Hypothalamus (tissue), 51 donors: ENCODE measurements around the gene PCBP3.
"Not testable (repeated sequence)": the region's sequence is repeated elsewhere in the genome, so short reads cannot be mapped to it uniquely, and the experiment has no call there.

Experiments used
- DNase-seq, 51 donors: peaks; one replicate each; lab custom pipeline; 2025; lab: John Stamatoyannopoulos, UW

Gene PCBP3

GRCh38 chr21:45821998-45822397 is 178.5 kb downstream of the PCBP3 start:
- no peak for DNase-seq

GRCh38 chr21:45822429-45823099 is 179.0 kb downstream of the PCBP3 start:
- no peak for DNase-seq

- DNase-seq = no peak
These were observed 179.7 kb downstream of the PCBP3 start for GRCh38 chr21:45823100-45823681.

- DNase-seq = no peak
These were observed 181.2 kb downstream of the PCBP3 start for GRCh38 chr21:45824546-45825215.

- no peak for DNase-seq
These were observed 181.7 kb downstream of the PCBP3 start for GRCh38 chr21:45825219-45825618.

- no peak for DNase-seq
These were observed 183.3 kb downstream of the PCBP3 start for GRCh38 chr21:45826676-45827301.

GRCh38 chr21:45827302-45827692 is 183.8 kb downstream of the PCBP3 start:
- DNase-seq = no peak

- no peak for DNase-seq
These were observed 184.5 kb downstream of the PCBP3 start for GRCh38 chr21:45827881-45828579.

- no peak for DNase-seq
These were observed 185.3 kb downstream of the PCBP3 start for GRCh38 chr21:45828580-45829570.

GRCh38 chr21:45829668-45830067 is 186.1 kb downstream of the PCBP3 start:
- no peak for DNase-seq

- no peak for DNase-seq
These were observed 186.7 kb downstream of the PCBP3 start for GRCh38 chr21:45830221-45830640.

GRCh38 chr21:45830720-45831366 is 187.3 kb downstream of the PCBP3 start:
- DNase-seq = peak in 5 of 51 donors; percentile 26 to 42 (median 34)

GRCh38 chr21:45831991-45832740 is 188.6 kb downstream of the PCBP3 start:
- DNase-seq = no peak

- not testable (repeated sequence) for DNase-seq
These were observed 189.3 kb downstream of the PCBP3 start for GRCh38 chr21:45832741-45833235.

GRCh38 chr21:45833414-45833813 is 189.9 kb downstream of the PCBP3 start:
- peak in 19 of 51 donors; percentile 6 to 67 (median 55) for DNase-seq

GRCh38 chr21:45834026-45834715 is 190.6 kb downstream of the PCBP3 start:
- DNase-seq = peak in 1 of 51 donors; percentile 47

GRCh38 chr21:45834821-45835293 is 191.3 kb downstream of the PCBP3 start:
- no peak for DNase-seq
